Measurements from ENCODE around the gene NPTN.
"Not testable (repeated sequence)": the region's sequence is repeated elsewhere in the genome, so short reads cannot be mapped to it uniquely, and the experiment has no call there.

Gene NPTN

DNA sequence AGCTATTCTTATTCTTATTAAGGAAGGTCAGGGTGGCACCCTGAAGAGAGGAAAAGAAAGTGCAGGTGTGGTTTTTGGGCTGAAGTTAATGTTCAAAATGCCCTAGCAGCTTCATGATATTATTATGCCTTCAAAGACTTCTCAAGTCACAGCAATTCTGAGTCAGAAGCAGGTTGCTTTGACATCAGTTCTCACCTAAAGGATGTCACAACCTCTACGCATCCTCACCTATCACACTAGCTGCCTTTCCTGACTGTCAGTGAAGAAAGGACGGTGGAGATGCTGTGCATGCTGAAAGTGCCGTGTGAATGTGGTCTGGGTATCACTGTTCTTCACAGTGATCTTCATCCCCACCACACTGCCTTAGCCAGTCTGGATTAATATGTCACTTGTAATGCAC is 49.6 kb downstream of the NPTN start:
- intact Hi-C loops (cut with DNase I), result no loop called here
- no peak for DNase-seq

DNA sequence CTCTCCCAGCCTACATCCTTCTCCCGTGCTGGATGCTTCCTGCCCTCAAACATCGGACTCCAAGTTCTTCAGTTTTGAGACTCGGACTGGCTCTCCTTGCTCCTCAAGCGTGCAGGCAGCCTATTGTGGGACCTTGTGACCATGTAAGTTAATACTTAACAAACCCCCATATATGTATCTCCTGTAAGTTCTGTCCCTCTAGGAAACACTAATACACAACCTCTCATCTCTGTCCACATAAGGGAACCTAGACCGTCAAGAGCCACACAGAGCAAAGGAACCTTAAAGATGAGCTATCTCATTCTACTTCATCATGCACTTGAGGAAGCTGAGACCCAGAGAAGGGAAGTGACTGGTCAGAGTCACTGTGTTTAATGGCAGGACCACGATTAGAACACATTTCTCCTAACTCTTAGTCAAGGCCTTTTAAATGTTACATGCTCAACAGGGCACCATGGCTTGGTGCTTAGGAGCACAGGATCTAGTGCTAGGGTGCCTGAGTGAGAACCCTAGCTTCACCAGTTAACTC is 50.3 kb downstream of the NPTN start:
- DNase-seq, result no peak
- intact Hi-C loops (cut with DNase I), result no loop called here

DNA sequence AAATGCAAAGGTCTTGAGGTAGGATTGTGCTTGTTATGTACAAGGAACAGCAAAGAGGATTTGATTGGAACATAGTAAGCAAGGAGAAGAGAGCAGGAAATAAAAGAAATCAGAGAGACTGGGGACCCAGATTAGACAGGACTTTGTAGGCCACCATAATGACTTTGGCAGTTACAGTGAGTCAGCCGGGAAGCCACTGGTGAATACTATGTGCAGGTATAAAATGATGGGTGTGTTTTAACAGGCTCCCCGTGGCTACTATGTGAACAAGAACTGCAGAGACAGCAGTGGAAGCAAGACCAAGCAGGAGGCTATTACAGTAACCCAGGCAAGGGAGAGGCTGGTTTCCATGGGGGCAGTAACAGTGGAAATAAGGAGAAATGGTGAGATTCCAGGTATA is 55.2 kb downstream of the NPTN start:
- intact Hi-C loops (cut with DNase I), result no loop called here
- no peak for DNase-seq

DNA sequence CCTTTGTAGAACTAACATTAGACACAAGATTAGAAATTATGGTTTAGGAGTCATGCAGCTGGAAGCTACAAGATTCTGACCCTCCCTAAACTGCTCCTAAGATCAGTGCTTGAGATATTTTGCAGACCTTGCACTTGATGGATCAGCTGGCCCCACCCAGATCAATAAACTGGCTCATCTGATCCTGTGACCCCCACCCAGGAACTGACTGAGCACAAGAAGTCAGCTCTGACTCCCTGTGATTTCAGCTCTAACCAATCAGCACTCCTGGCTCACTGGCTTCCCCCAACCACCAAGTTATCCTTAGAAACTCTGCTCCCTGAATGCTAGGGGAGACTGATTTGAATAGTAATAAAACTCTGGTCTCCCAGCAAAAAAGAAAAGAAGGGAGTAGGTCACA is 55.6 kb downstream of the NPTN start:
- intact Hi-C loops (cut with DNase I), result not testable (repeated sequence)

DNA sequence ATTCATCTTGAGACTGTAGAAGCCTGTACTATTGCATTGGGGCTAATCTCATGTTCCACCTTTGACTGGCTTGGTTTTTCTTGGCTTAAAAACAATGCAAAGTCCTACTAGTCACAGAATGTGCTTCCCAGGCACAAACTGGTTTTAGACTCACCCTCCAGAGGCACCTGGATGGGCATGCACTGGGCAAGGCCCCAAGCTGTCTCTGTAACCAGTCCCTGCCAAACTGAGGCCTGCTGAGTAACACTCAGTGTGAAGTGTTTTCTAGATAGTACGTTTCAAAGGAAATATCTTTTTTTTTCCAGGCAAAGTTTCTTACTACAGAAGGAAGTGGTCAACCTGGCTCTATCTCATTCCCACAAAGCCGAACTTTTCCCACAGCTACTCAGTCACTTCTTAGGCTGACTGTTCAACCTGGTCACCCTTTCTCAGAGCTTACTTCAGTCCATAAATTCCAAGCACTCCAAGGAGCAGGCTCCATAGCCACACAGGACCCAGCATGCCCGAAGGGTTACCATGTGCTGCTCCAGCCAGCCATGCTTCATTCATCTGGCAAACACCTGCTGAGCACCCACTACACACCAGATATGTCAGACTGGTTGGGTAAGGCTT is 57.4 kb downstream of the NPTN start:
- DNase-seq, result no peak
- intact Hi-C loops (cut with DNase I), result no loop called here

More for the DNA sequence above, 55.6 kb downstream of the NPTN start:
- DNase-seq, result not testable (repeated sequence)

DNA sequence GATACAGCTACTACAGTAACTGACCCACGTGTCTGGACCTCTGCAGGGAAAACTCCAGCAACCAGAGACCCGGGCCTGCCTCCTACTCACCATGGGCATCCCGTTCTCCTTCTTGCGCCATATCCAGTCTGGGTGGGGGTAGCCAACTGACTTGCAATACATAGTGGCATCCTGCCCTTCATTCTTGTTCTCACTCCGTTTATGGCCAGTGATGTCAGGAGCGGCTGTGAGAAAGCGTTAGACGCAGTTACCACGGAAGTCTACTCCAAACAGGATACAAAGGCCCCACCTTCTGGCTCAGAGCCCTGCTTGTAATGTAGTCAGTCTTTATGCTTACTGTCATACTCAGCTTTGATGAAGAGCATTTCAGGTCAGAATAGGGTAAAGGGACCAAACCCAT is 59.6 kb downstream of the NPTN start:
- intact Hi-C loops (cut with DNase I), result no loop called here
- no peak for DNase-seq

DNA sequence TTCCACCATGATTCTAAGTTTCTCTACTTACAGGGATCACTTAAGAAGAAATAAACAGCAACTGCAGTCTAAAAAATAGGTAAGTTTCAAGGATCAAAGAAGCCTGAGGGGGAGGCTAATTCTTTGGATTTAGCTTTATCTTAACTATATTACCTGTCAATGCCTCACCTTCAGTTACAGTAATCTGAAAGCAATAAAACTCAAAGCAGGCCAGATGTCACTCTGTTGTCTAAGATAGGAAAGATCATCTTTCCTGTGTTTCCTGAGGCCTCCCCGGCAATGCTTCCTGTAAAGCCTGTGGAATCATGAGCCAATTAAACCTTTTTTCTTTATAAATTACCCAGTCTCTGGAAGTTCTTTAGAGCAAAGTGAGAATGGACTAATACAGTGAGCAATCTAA is 60.2 kb downstream of the NPTN start:
- DNase-seq, result no peak
- intact Hi-C loops (cut with DNase I), result no loop called here

DNA sequence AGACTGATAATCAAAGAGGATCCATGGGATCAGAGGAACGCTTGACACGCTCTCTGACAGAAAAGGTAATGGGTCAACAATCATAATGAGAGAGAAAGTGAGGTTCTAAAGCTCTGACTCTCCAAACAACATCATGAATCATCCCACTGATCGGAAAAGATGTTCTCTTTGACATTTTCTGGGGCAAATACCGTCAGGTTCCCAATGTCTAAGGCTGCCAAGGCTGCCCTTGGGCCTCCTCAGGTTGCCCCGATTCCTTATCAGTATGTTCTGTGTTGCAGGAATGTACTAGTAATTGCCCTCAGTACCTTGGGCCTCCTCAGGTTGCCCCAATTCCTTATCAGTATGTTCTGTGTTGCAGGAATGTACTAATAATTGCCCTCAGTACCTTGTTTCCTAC is 60.9 kb downstream of the NPTN start:
- intact Hi-C loops (cut with DNase I), result no loop called here
- no peak for DNase-seq

DNA sequence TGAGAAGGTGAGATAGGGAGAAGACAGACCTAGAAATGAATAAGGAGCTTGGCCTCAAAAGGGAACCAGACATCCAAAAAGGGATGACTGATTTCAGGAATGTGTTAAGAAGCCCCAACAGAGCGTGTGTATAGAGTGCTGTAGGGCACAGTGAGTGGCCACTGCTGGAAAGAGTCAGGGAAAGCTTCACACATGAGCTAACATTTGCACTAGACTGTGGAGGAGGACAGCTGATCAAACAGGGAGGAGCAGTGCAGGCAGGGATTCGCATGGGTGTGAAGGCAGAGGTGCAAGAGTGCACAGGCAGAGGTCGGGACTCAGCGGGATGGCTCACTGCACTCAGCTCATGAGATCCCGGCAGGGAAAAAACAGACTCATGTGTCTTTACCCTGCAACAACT is 61.8 kb downstream of the NPTN start:
- peak in 41 of 42 donors; percentile 28 to 92 (median 68) for DNase-seq
- intact Hi-C loops (cut with DNase I), result no loop called here

DNA sequence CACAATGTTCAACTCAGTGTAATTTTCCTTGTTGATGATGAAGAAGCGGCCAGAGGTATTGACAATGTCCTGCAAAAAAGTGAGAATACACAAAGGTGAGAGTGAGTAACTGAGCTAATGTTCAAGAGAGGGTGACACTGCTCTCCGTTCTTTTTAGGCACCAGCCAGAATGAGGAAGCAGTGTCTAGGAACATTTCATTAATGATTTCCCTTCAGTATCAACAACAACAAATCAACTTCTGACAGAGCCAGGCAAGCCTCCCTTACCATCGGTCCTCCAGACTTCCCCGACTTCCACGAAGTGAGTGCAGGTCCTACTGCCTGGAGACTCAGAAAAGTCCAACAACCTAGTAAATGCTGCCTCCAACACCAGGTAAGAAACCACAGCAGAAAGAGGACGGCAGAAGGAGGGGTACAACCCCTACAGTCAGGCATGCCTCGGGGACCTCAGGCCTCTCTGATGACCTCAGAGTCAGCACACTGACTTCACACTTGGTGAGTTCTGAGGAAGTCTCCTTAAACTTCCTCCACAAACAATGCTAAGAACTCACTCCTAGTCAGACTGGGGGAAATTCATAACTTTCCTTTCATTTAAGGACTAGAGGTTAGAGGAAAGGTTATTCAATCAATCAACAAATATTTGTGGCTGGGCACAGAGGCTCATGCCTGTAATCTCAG is 62.7 kb downstream of the NPTN start:
- intact Hi-C loops (cut with DNase I), result no loop called here
- no peak for DNase-seq

DNA sequence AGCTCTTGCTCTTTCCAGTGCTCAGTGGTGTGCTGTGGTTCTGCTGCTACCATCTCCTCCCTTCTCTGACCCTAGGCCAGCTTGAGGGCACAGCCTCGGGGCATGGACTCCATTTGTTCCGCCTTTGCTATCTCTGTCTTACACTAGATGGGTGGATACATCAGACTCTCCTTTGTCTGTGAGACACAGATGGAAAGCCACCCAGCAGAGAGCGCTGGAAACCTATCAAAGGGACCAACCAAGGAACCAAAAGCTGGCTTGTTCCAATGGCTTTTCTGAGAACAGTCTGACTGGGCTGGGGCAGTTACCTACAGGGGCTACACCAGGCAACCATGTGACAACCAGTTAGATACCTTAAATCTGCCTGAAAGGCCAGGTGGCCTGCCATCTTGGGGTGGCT is 63.8 kb downstream of the NPTN start:
- no peak for DNase-seq
- intact Hi-C loops (cut with DNase I), result loop anchor here (5.0 kb wide), 1 partner anchor 68 kb away; no protein-coding TSS in a partner anchor

DNA sequence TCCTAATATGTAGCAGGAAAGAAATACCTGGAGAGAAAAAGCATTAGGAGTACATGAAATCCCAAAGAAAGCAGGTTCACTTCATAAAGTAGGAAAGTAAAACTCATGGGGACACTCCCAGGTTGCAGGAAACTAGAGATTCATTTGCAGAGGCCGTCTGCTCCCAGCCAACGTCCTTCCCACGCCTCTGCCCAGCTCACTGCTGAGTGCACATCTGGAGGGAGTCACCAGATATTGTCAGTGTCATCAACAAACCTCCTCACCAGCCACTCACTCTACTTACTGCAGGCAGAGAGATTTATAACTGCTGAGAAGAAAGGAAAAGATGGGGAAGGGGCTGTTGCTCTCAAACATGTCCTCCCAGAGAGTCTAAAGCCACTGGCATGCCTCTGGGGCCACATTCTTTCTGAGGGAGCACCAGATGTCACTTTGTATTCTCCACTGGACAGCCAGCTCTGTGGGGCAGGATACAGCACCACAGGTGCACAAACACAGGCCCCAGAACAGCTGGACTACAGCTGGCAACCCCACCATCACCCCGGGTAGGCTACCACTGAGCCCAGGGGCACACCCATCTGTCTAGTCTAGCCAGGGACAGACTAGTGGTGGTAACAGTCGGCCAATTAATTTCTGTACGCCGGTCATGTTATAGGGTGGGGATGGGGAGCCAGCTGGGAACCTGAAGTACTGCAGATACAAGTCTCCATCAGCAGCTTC is 64.5 kb downstream of the NPTN start:
- intact Hi-C loops (cut with DNase I), result loop anchor here (5.0 kb wide), 1 partner anchor 69 kb away; no protein-coding TSS in a partner anchor
- no peak for DNase-seq

DNA sequence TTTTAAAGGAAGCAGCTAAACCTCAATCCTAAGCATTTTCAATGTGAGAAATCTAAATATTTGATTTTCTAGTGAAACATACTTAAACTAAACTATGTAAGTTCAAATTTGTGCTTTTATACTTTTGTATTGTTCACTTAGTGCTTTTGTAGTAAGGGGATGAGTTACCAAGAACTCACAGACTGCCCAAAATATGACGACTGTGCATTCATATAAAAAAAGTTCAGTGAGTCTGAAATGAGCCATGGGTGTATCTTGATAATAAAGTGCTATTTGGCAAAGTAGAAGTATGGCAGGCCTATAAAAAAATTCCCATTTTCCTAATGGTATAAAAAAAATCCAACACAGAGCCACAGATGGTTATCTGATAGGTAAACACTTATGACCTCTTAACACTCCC is 66.2 kb downstream of the NPTN start:
- intact Hi-C loops (cut with DNase I), result loop anchor here (5.0 kb wide), 1 partner anchor 70 kb away; no protein-coding TSS in a partner anchor
- no peak for DNase-seq

DNA sequence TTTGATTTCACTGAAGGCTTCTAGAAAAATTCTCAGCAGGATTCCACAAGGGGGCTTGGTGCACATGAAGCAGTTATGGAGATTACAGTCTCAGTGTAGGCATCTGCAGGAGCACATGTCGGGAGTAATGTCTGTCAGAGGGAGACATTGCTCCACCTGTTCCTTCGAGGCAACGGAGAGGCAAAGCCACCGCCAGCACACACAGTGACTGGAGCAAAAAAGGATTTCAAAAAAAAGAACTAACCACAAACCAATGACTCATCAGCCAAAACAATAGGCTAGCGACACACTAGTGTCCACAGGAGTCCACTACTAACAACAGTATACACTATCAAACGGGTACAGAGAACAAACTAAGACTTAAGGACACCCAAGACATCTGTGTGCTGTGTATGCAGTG is 68.9 kb downstream of the NPTN start:
- DNase-seq, result peak in 30 of 42 donors; percentile 9 to 73 (median 38)
- intact Hi-C loops (cut with DNase I), result loop anchor here (5.0 kb wide), 1 partner anchor 133 kb away; no protein-coding TSS in a partner anchor

DNA sequence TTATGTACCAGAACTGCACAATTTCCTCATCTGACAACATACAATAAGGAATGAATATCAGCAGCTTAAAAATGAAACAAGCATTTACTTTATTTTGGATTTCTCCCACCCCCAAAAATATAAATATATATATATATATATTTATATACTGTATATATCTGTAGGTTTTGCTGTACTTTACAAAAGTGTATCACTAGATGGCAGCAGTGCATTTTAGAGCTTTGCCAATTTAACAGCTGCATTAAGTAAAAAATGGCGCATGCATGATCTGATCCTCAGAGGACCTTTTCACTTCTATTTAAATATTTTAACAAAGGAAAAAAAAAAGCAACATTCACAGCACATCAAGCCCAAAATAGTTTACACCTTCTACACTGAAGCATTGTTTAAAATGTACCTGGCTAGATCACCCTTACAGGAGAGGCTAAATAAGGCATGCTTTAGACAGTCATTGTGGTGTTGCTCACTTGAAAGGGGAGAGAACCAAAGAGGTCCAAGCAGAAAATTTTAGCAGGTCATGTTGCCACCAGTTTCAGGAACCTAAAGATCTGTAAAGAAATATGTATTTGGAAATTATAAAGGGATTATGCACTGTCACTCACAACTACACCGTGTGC is 72.6 kb downstream of the NPTN start:
- intact Hi-C loops (cut with DNase I), result loop anchor here (5.0 kb wide), 1 partner anchor 137 kb away; no protein-coding TSS in a partner anchor
- peak in 12 of 42 donors; percentile 22 to 66 (median 43) for DNase-seq

DNA sequence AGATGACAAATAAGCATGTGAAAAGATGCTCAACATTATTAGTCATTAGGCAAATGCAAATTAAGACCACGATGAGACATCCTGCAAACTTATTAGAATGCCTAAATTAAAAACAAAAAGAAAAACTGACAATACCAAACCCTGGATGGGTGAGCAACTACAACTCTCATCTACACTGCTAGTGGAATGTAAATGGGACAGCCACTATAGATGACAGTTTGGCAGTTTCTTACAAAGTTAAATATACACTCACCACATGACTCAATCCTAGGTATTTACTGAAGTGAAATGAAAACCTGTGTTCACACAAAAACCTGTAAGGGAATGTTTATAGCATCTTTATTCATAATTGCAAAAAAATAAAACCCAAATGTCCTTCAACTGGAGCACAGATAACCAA is 74.7 kb downstream of the NPTN start:
- no peak for DNase-seq
- intact Hi-C loops (cut with DNase I), result no loop called here

DNA sequence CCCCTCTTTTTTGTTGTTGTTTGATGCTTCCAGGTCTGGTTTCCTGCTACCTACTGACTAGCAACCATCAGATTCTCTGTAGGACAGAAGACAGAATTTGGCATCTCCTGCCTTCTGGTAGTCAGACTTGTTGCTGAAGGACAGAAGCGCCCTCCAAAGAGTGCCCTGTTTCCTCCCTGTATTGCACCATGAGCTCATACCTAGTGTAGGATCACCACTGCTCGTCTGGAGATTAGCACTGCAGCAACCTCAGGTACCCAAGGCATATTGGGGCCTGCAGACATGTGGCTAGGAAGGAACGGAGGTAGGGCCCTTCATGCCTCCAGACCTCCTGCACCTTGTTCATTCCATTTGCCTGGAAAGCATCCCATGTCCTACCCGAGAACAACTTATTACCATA is 78.1 kb downstream of the NPTN start:
- DNase-seq, result no peak
- intact Hi-C loops (cut with DNase I), result no loop called here

DNA sequence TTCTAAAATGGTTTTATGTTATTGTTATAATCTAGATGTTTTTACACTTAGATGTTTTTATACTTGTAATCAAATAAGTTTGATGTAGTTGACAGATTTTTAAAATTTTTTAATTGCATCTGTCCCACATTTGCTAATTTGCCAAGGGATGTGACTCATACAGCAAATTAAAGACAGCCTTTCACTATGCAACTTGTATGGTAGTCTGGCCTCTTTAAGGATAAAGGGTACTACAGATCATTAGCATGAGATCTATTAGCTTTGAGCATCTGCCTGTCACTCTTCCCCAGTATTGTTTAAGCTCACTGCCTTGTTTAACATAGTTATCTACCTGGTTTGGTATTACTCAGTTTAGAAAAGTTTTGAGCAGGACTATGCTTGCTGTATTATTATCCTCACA is 83.0 kb downstream of the NPTN start:
- intact Hi-C loops (cut with DNase I), result no loop called here
- no peak for DNase-seq

DNA sequence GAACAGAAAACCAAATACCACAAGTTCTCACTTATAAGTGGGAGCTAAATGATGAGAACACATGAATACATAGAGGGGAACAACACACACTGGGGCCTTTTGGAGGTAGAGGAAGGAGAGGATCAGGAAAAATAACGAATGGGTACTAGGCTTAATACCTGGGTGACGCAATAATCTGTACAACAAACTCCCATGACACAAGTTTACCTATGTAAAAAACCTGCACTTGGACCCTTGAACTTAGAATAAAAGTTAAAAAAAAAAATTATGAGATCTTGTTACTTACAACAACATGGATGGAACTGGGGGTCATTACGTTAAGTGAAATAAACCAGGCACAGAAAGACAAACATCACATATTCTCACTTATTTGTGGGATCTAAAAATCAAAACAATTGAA is 84.3 kb downstream of the NPTN start:
- DNase-seq; intact Hi-C loops (cut with DNase I): not testable (repeated sequence)

DNA sequence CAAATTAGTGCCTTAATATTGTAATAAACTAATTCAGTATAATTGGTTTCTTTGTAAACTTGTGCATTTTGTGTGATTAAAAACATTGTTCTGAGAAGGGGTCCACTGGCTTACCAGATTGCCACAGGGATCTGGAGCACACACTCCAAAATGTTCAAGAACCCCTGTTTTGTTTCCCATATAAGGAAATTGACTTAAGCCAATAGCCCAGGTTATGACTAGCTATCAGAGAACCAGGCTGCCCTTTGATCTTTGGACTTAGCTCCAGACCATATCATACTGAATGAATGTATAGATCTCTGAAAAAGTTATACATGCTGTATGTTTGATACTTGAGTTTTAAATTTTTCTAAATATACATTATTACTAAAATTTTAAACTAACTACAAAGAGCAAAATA is 91.7 kb downstream of the NPTN start:
- intact Hi-C loops (cut with DNase I), result no loop called here
- no peak for DNase-seq
